Parathyroid adenoma (tissue), 2 donors: ENCODE results near the gene ITGA8.

Experiments used
- H2AFZ ChIP-seq: fragments of 300-600 bp; sonication (generic); one replicate; pipeline ENCODE4 v1.7.0; 2017; ENCODE audit warnings: antibody characterized with exemption, mild to moderate bottlenecking
- H3K27ac ChIP-seq: fragments of 300-600 bp; sonication (generic); one replicate; pipeline ENCODE4 v1.7.0; 2017
- H3K27me3 ChIP-seq: fragments of 300-600 bp; sonication (generic); one replicate; pipeline ENCODE4 v1.7.0; 2017; ENCODE audit warnings: low read length; ENCODE audit not compliant: control insufficient read depth, insufficient read depth
- H3K36me3 ChIP-seq: fragments of 300-600 bp; sonication (generic); one replicate; pipeline ENCODE4 v1.7.0; 2017; ENCODE audit warnings: low read length; ENCODE audit not compliant: control insufficient read depth, insufficient read depth
- H3K4me1 ChIP-seq: fragments of 300-600 bp; sonication (generic); one replicate; pipeline ENCODE4 v1.7.0; 2017; ENCODE audit warnings: control low read depth
- H3K4me2 ChIP-seq: fragments of 300-600 bp; sonication (generic); one replicate; pipeline ENCODE4 v1.7.0; 2017; ENCODE audit warnings: low read length
- H3K4me3 ChIP-seq: fragments of 300-600 bp; sonication (generic); one replicate; pipeline ENCODE4 v1.7.0; 2017; ENCODE audit warnings: low read depth, low read length
- H3K79me2 ChIP-seq: fragments of 300-600 bp; sonication (generic); one replicate; pipeline ENCODE4 v1.7.0; 2017; ENCODE audit warnings: control low read depth
- H3K9ac ChIP-seq: fragments of 300-600 bp; sonication (generic); one replicate; pipeline ENCODE4 v1.7.0; 2017; ENCODE audit warnings: mild to moderate bottlenecking
- H3K9me3 ChIP-seq: fragments of 300-600 bp; sonication (generic); one replicate; pipeline ENCODE4 v1.7.0; 2017; ENCODE audit warnings: low read length; ENCODE audit not compliant: control insufficient read depth
- CTCF ChIP-seq: fragments of 300-600 bp; sonication (generic); IDR thresholded peaks from one replicate; pipeline ENCODE4 v1.7.0; 2017; ENCODE audit warnings: antibody characterized with exemption, mild to moderate bottlenecking
- donor health status: primary hyperparathyroidism.

ITGA8 gene

GRCh38 chr10:15603446-15604011, 116.2 kb downstream of the ITGA8 start:
- H3K79me2 ChIP-seq, result no peaks in the 10 kb centered on the region
- peaks cover 8% of the 10 kb centered on the region for H3K4me1 ChIP-seq
- H3K4me3 ChIP-seq, result no peak overlapping the region
- no peak overlapping the region for H3K9ac ChIP-seq
- peak overlapping the region; percentile 39 for H3K27ac ChIP-seq
- TF ChIP-seq CTCF, result no peak
- H3K27me3 ChIP-seq, result no peaks in the 10 kb centered on the region
- H3K4me2 ChIP-seq, result peak overlapping the region; percentile 5
- no peaks in the 10 kb centered on the region for H3K9me3 ChIP-seq
- no peaks in the 10 kb centered on the region for H3K36me3 ChIP-seq
- peak overlapping the region; percentile 16 for H2AFZ ChIP-seq

- Histone ChIP-seq H3K36me3 (no peaks in the 10 kb centered on the region), H3K27me3 (no peaks in the 10 kb centered on the region), H3K4me3 (no peak overlapping the region), H3K27ac (no peak overlapping the region), H2AFZ (no peak overlapping the region), H3K4me2 (no peak overlapping the region), H3K4me1 (peaks cover 8% of the 10 kb centered on the region), H3K9ac (no peak overlapping the region), H3K9me3 (no peaks in the 10 kb centered on the region), H3K79me2 (no peaks in the 10 kb centered on the region)
- TF ChIP-seq CTCF, result no peak
Observed at GRCh38 chr10:15601819-15602218, 117.9 kb downstream of the ITGA8 start.

- no peaks in the 10 kb centered on the region for H3K9me3 ChIP-seq
- no peaks in the 10 kb centered on the region for H3K27me3 ChIP-seq
- no peak overlapping the region for H3K4me2 ChIP-seq
- no peak overlapping the region for H3K27ac ChIP-seq
- no peak for TF ChIP-seq CTCF
- H3K79me2 ChIP-seq, result no peaks in the 10 kb centered on the region
- H3K9ac ChIP-seq, result no peak overlapping the region
- no peak overlapping the region for H3K4me3 ChIP-seq
- no peaks in the 10 kb centered on the region for H3K4me1 ChIP-seq
- H2AFZ ChIP-seq, result no peak overlapping the region
- no peaks in the 10 kb centered on the region for H3K36me3 ChIP-seq
Observed at GRCh38 chr10:15595260-15595659, 124.5 kb downstream of the ITGA8 start.

- H3K27me3 ChIP-seq, result no peaks in the 10 kb centered on the region
- no peak overlapping the region for H3K27ac ChIP-seq
- no peaks in the 10 kb centered on the region for H3K36me3 ChIP-seq
- H3K9me3 ChIP-seq, result no peaks in the 10 kb centered on the region
- no peaks in the 10 kb centered on the region for H3K79me2 ChIP-seq
- no peaks in the 10 kb centered on the region for H3K4me1 ChIP-seq
- no peak for TF ChIP-seq CTCF
- no peak overlapping the region for H3K9ac ChIP-seq
- H2AFZ ChIP-seq, result no peak overlapping the region
- no peak overlapping the region for H3K4me2 ChIP-seq
- H3K4me3 ChIP-seq, result no peak overlapping the region
Observed at GRCh38 chr10:15591937-15592336, 127.8 kb downstream of the ITGA8 start.

GRCh38 chr10:15591431-15591830, 128.3 kb downstream of the ITGA8 start:
- Histone ChIP-seq H3K27me3 (no peaks in the 10 kb centered on the region), H3K9me3 (no peaks in the 10 kb centered on the region), H3K4me2 (no peak overlapping the region), H3K79me2 (no peaks in the 10 kb centered on the region), H3K9ac (no peak overlapping the region), H2AFZ (no peak overlapping the region), H3K4me3 (no peak overlapping the region), H3K4me1 (no peaks in the 10 kb centered on the region), H3K27ac (no peak overlapping the region), H3K36me3 (no peaks in the 10 kb centered on the region)
- no peak for TF ChIP-seq CTCF
